HCT116 (cell line): ENCODE data around the gene PYY. TPM values are rescaled to one million over a fixed set of nuclear protein-coding genes. Genes with fewer than 3 reads are reported as not detected.
"Not testable (repeated sequence)": the region's sequence is repeated elsewhere in the genome, so short reads cannot be mapped to it uniquely, and the experiment has no call there.

Source experiments
- ATAC-seq: fragments of 200-7000 bp; cut with Tn5 transposase; 2 replicates; pipeline ENCODE4 v1.9.1; 2020; ENCODE audit warnings: mild to moderate bottlenecking, moderate library complexity
- BruUV-seq: library from RNA; stranded (reverse); fragments of 400-500 nt; replicated peaks from 2 replicates; lab custom pipeline; 2021; lab: Mats Ljungman, UMichigan
- CTCF ChIA-PET: fragments of 300-600 bp; sonication (Branson Sonifier 250); formaldehyde crosslinking; loops from one replicate; lab custom pipeline; 2021; ENCODE audit warnings: antibody characterized with exemption; lab: Charles Lee
- POLR2A ChIA-PET: fragments of 300-600, 350-600 bp; sonication (Branson Sonifier 250); formaldehyde crosslinking; loops from one replicate; lab custom pipeline; 2021; ENCODE audit warnings: antibody characterized with exemption; lab: Charles Lee
- RAD21 ChIA-PET, 2 experiments: fragments of 300-600 bp; sonication (Branson Sonifier 250); formaldehyde crosslinking; loops; one replicate each; lab custom pipeline; 2023; ENCODE audit warnings: low total read pairs in 2 of 2; ENCODE audit not compliant: uncharacterized antibody in 2 of 2, unreplicated experiment in 2 of 2, low non-redundant PET in 1 of 2; lab: Charles Lee
- DNase-seq: peaks from one replicate; pipeline ENCODE4 v3.0.0-alpha.2; 2010; ENCODE audit warnings: low read depth, low spot score
- H2AFZ ChIP-seq: fragments of 200-600 bp; shearing (Covaris generic), sonication (generic); 2 replicates; pipeline ENCODE4 v1.6.1; 2017; ENCODE audit warnings: low read depth, mixed run types, mixed read lengths, antibody characterized with exemption, low read length; ENCODE audit not compliant: poor library complexity, severe bottlenecking
- H3K27ac ChIP-seq: 2 replicates; pipeline ENCODE4 v1.5.1; 2012; ENCODE audit warnings: low read depth, low read length
- H3K27me3 ChIP-seq: fragments of 200-600 bp; sonication (generic); 2 replicates; pipeline ENCODE4 v1.6.1; 2016; ENCODE audit warnings: mixed run types, low read length, mixed read lengths; ENCODE audit not compliant: insufficient read depth
- H3K36me3 ChIP-seq, 2 experiments: fragments of 200-500 bp in 1 of 2; fragments of 200-600 bp in 1 of 2; sonication (Bioruptor generic) in 1 of 2; sonication (generic) in 1 of 2; 2 replicates each; pipeline versions ENCODE4 v1.5.1 to v1.6.1; 2014 to 2016; ENCODE audit warnings: low read length in 2 of 2, inconsistent platforms in 1 of 2, mixed read lengths in 1 of 2, mixed run types in 1 of 2; ENCODE audit not compliant: insufficient read depth in 2 of 2, control insufficient read depth in 1 of 2
- H3K4me1 ChIP-seq, 2 experiments: fragments of 200-600 bp in 1 of 2; sonication (generic) in 1 of 2; 2 replicates each; pipeline versions ENCODE4 v1.5.1 to v1.6.1; 2012 to 2017; ENCODE audit warnings: low read length in 2 of 2, inconsistent platforms in 1 of 2, mild to moderate bottlenecking in 1 of 2, mixed read lengths in 1 of 2, mixed run types in 1 of 2, moderate library complexity in 1 of 2; ENCODE audit not compliant: insufficient read depth in 2 of 2, control insufficient read depth in 1 of 2
- H3K4me2 ChIP-seq: fragments of 200-600 bp; sonication (generic); 2 replicates; pipeline ENCODE4 v1.6.1; 2017; ENCODE audit warnings: mixed run types, low read length, mixed read lengths
- H3K4me3 ChIP-seq, 2 experiments: fragments of 200-600 bp in 1 of 2; sonication (generic) in 1 of 2; replicated peaks in 1 of 2; 2 replicates each; pipeline ENCODE4 v1.5.1; 2011 to 2016; ENCODE audit warnings: low read length in 2 of 2, control low read depth in 1 of 2, low read depth in 1 of 2, mild to moderate bottlenecking in 1 of 2, mixed read lengths in 1 of 2, mixed run types in 1 of 2
- H3K79me2 ChIP-seq: fragments of 200-600 bp; sonication (generic); 2 replicates; pipeline ENCODE4 v1.6.1; 2017; ENCODE audit warnings: mild to moderate bottlenecking, mixed run types, low read length, moderate library complexity, mixed read lengths; ENCODE audit not compliant: insufficient read depth
- H3K9ac ChIP-seq: fragments of 200-600 bp; sonication (generic); 2 replicates; pipeline ENCODE4 v1.6.1; 2016; ENCODE audit warnings: low read length, mixed read lengths
- H3K9me2 ChIP-seq: fragments of 200-600 bp; sonication (generic), shearing (Covaris generic); 2 replicates; pipeline ENCODE4 v1.6.1; 2017; ENCODE audit warnings: mixed run types, mild to moderate bottlenecking, moderate library complexity; ENCODE audit not compliant: insufficient read depth
- H3K9me3 ChIP-seq, 2 experiments: fragments of 200-500 bp in 1 of 2; fragments of 200-600 bp in 1 of 2; sonication (Bioruptor generic) in 1 of 2; sonication (generic) in 1 of 2; 2 replicates each; pipeline ENCODE4 v1.6.1; 2014 to 2017; ENCODE audit warnings: low read length in 2 of 2, mixed read lengths in 2 of 2, inconsistent platforms in 1 of 2, low read depth in 1 of 2, mild to moderate bottlenecking in 1 of 2, mixed run types in 1 of 2, moderate library complexity in 1 of 2; ENCODE audit not compliant: control insufficient read depth in 1 of 2, insufficient read depth in 1 of 2
- H4K20me1 ChIP-seq: fragments of 200-600 bp; sonication (generic), shearing (Covaris generic); 2 replicates; pipeline ENCODE4 v1.6.1; 2017; ENCODE audit warnings: mixed run types, mild to moderate bottlenecking, moderate library complexity; ENCODE audit not compliant: insufficient read depth
- CBX3 ChIP-seq: IDR thresholded peaks from 2 replicates; pipeline ENCODE4 v1.6.1; 2012; ENCODE audit warnings: low read depth
- CEBPB ChIP-seq: IDR thresholded peaks from 2 replicates; pipeline ENCODE4 v1.6.1; 2012; ENCODE audit warnings: low read depth
- EZH2 ChIP-seq: fragments of 200-600 bp; sonication (generic); IDR thresholded peaks from 2 replicates; pipeline ENCODE4 v1.6.1; 2017; ENCODE audit warnings: antibody characterized with exemption, mixed run types
- JUND ChIP-seq: IDR thresholded peaks from 2 replicates; pipeline ENCODE4 v1.6.1; 2012
- POLR2A ChIP-seq: IDR thresholded peaks from 2 replicates; pipeline ENCODE4 v1.7.0; 2011; ENCODE audit warnings: borderline replicate concordance; ENCODE audit not compliant: insufficient read depth, insufficient read length; ENCODE audit errors: extremely low read depth
- POLR2AphosphoS5 ChIP-seq: IDR thresholded peaks from 2 replicates; pipeline ENCODE4 v1.6.1; 2011; ENCODE audit warnings: mild to moderate bottlenecking, low read depth, low read length, moderate library complexity
- RAD21 ChIP-seq: IDR thresholded peaks from 2 replicates; pipeline ENCODE4 v1.6.1; 2012; ENCODE audit warnings: low read depth, mild to moderate bottlenecking
- SP1 ChIP-seq: IDR thresholded peaks from 2 replicates; pipeline ENCODE4 v1.6.1; 2012; ENCODE audit warnings: low read depth
- TCF7L2 ChIP-seq: IDR thresholded peaks from 2 replicates; pipeline ENCODE4 v1.7.0; 2011; ENCODE audit warnings: borderline replicate concordance, inconsistent platforms; ENCODE audit not compliant: insufficient read depth, insufficient read length; ENCODE audit errors: extremely low read depth
- intact Hi-C: fragments of 100-400 bp; cut with micrococcal nuclease; formaldehyde crosslinking; loops from 2 replicates; pipeline ENCODE4 v1.10.0; 2022
- total RNA-seq: library from RNA; stranded (reverse); gene quantifications from one replicate; pipeline ENCODE4 v1.2.1, GENCODE V29; 2021; ENCODE audit not compliant: unreplicated experiment
- TF ChIP-seq, protein P1 (sequence below), 3 experiments: fragments of 200-600 bp in 1 of 3; sonication (generic) in 1 of 3; IDR thresholded peaks in 2 of 3; conservative IDR thresholded peaks in 1 of 3; 2 replicates each; pipeline ENCODE4 v1.5.1; 2012 to 2017; ENCODE audit warnings: low read depth in 2 of 3, low read length in 2 of 3, antibody characterized with exemption in 1 of 3, borderline replicate concordance in 1 of 3, control low read depth in 1 of 3, mild to moderate bottlenecking in 1 of 3, mixed read lengths in 1 of 3, mixed run types in 1 of 3, moderate library complexity in 1 of 3; ENCODE audit not compliant: insufficient read depth in 1 of 3

The PYY gene
- total RNA-seq, 1 experiment from 2014 or later, result 0.52 TPM

DNA sequence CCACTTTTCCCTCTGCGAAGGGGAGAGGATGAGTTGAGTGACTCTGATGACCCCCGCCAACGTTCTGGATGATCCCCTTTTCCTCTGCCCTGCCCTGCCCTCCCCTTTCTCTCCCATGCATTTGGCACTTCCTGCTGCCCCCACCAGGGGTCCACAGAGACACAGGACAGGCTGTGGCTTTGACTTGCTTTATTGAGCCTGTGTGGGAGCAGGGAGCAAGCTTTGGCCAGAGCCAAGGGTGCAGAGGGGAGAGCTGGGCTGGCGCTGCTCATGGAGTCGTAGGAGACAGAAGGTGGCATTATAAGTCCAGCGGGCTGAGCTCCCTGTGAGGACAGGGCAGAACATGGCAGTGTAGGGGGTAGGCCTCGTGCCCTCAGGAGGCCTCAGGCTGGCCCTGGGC, 13.1 kb downstream of the PYY start:
- peak; percentile 24 for DNase-seq

DNA sequence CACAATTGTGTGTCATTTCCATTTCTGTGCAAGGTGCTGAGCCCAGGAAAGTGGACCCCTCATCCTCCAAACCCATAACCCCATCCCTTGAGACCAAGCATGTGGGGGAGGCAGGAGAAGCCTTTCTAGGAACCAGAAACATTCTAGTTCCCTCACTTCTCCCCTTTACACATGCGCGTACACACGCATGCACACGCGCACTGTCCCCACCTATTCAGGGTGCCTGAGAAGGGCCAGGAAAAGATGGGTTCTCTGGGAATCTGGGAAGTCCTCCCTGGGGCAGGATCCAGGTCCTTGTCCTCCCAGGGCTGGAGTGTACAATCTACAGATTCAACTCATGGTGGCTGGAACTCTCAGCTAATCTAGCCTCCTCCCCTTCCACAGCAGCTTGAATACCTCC, 13.9 kb downstream of the PYY start:
- Histone ChIP-seq H3K4me2 (no peak overlapping the region), H3K4me3 (no peak overlapping the region), H3K4me1 (peaks cover 0 to 25% of the 10 kb centered on the region in 2 experiments; a peak in 2 of 4 replicates), H3K27me3 (no peaks in the 10 kb centered on the region), H3K9me2 (no peaks in the 10 kb centered on the region), H2AFZ (no peak overlapping the region), H4K20me1 (no peaks in the 10 kb centered on the region), H3K27ac (no peak overlapping the region), H3K9me3 (no peaks in the 10 kb centered on the region), H3K36me3 (no peaks in the 10 kb centered on the region), H3K79me2 (no peaks in the 10 kb centered on the region), H3K9ac (no peak overlapping the region)
- intact Hi-C loops, result no loop called here
- ChIA-PET RAD21 (no interaction called here), CTCF (interaction anchor here (1.5 kb wide), 1 partner anchor 69 kb away, joined by 6 read pairs; no protein-coding TSS in a partner anchor), POLR2A (interaction anchor here (0.6 kb wide), 1 partner anchor 57 kb away, joined by 3 read pairs; no protein-coding TSS in a partner anchor)
- DNase-seq, result no peak
- TF ChIP-seq POLR2AphosphoS5 (no peak), JUND (no peak), CBX3 (no peak), TCF7L2 (no peak), EZH2 (no peak), SP1 (no peak), CEBPB (no peak)
- BruUV-seq, result no TSS peak
- ATAC-seq, result no peak

More for the DNA sequence above, 13.1 kb downstream of the PYY start:
- H3K9ac ChIP-seq, result no peak overlapping the region
- H3K36me3 ChIP-seq, result no peaks in the 10 kb centered on the region
- no peaks in the 10 kb centered on the region for H3K9me3 ChIP-seq
- no peak overlapping the region for H3K4me2 ChIP-seq
- H3K79me2 ChIP-seq, result no peaks in the 10 kb centered on the region
- intact Hi-C loops, result no loop called here
- TF ChIP-seq RAD21, result peak; percentile 53
- TF ChIP-seq POLR2A, result no peak
- TF ChIP-seq, protein P1, sequence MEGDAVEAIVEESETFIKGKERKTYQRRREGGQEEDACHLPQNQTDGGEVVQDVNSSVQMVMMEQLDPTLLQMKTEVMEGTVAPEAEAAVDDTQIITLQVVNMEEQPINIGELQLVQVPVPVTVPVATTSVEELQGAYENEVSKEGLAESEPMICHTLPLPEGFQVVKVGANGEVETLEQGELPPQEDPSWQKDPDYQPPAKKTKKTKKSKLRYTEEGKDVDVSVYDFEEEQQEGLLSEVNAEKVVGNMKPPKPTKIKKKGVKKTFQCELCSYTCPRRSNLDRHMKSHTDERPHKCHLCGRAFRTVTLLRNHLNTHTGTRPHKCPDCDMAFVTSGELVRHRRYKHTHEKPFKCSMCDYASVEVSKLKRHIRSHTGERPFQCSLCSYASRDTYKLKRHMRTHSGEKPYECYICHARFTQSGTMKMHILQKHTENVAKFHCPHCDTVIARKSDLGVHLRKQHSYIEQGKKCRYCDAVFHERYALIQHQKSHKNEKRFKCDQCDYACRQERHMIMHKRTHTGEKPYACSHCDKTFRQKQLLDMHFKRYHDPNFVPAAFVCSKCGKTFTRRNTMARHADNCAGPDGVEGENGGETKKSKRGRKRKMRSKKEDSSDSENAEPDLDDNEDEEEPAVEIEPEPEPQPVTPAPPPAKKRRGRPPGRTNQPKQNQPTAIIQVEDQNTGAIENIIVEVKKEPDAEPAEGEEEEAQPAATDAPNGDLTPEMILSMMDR (IDR thresholded peaks at IDR 0.05 in 2 of 3, conservative IDR thresholded peaks at IDR 0.05 in 1 of 3; ENCODE audit: borderline replicate concordance in 1 of 3, insufficient read depth in 1 of 3, low read depth in 2 of 3, low read length in 2 of 3), result peak; percentile 39 to 77 (median 71); a peak in 5 of 6 replicates
- CTCF ChIA-PET, result interaction anchor here (1.0 to 1.5 kb wide), 2 partner anchors 62 to 68 kb away, joined by 3 to 6 read pairs; no protein-coding TSS in a partner anchor
- peaks cover 0 to 29% of the 10 kb centered on the region in 2 experiments; a peak in 2 of 4 replicates for H3K4me1 ChIP-seq
- H3K27ac ChIP-seq, result no peak overlapping the region
- RAD21 ChIA-PET, result no interaction called here
- no peaks in the 10 kb centered on the region for H3K9me2 ChIP-seq
- POLR2A ChIA-PET, result no interaction called here
- no peaks in the 10 kb centered on the region for H3K27me3 ChIP-seq
- H2AFZ ChIP-seq, result no peak overlapping the region
- BruUV-seq, result no TSS peak
- no peak overlapping the region for H3K4me3 ChIP-seq
- ATAC-seq, result peak; percentile 67
- H4K20me1 ChIP-seq, result no peaks in the 10 kb centered on the region

DNA sequence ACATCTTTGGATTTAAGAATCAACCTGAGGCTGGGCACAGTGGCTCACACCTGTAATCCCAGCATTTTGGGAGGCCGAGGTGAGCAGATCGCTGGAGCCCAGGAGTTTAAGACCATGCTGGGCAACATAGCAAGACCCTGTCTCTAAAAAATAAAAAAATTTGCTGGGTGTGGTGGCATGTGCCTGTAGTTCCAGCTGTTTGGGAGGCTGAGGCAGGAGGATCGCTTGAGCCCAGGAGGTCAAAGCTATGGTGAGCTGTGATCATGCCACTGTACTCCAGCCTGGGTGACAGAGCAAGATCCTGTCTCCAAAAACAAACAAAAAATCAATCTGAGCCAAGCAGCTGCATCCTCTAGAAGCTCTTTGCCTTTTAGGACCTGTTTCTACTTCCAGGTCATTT, 14.3 kb downstream of the PYY start:
- BruUV-seq, H4K20me1 ChIP-seq, intact Hi-C loops, RAD21 ChIA-PET, H3K79me2 ChIP-seq, H3K4me3 ChIP-seq, ATAC-seq, H3K4me2 ChIP-seq, H3K27me3 ChIP-seq, H3K36me3 ChIP-seq, H3K9me2 ChIP-seq, H3K27ac ChIP-seq, H3K9me3 ChIP-seq, H3K9ac ChIP-seq, H2AFZ ChIP-seq, DNase-seq: not testable (repeated sequence)
- peaks cover 0 to 23% of the 10 kb centered on the region in 2 experiments; a peak in 2 of 4 replicates for H3K4me1 ChIP-seq
- CTCF ChIA-PET, result interaction anchor here (1.5 kb wide), 1 partner anchor 69 kb away, joined by 6 read pairs; no protein-coding TSS in a partner anchor
- POLR2A ChIA-PET, result interaction anchor here (0.6 kb wide), 1 partner anchor 57 kb away, joined by 3 read pairs; no protein-coding TSS in a partner anchor
